K562 (cell line): Measurements from ENCODE around the gene KCNK1. TPM values are rescaled to one million over a fixed set of nuclear protein-coding genes. Genes with fewer than 3 reads are reported as not detected.
A peak's percentile ranks its signal among the peaks of the same experiment; 100 is the strongest.

Source experiments
- BCL6 ChIP-seq: fragments of 250-450 bp; sonication (Bioruptor Pico); IDR thresholded peaks from 2 replicates; pipeline ENCODE4 v1.4.0; 2020
- BCOR ChIP-seq: fragments of 450-650 bp; IDR thresholded peaks from 2 replicates; pipeline ENCODE4 v1.6.1; 2016
- CREM ChIP-seq: IDR thresholded peaks from 2 replicates; pipeline ENCODE4 v1.6.1; 2014; ENCODE audit warnings: antibody characterized with exemption, low read depth
- ESRRA ChIP-seq: fragments of 450-650 bp; IDR thresholded peaks from 2 replicates; pipeline ENCODE4 v1.6.1; 2014; ENCODE audit warnings: low read depth, mild to moderate bottlenecking, moderate library complexity, borderline replicate concordance
- ETS2 ChIP-seq: IDR thresholded peaks from 2 replicates; pipeline ENCODE4 v1.6.1; 2016; ENCODE audit warnings: borderline replicate concordance, missing genetic modification characterization, mild to moderate bottlenecking, moderate library complexity, missing compliant biosample characterization; ENCODE audit not compliant: poor library complexity, severe bottlenecking
- GATA2 ChIP-seq: sonication (generic); formaldehyde crosslinking; IDR thresholded peaks from 2 replicates; pipeline ENCODE4 v1.4.0; 2020; ENCODE audit warnings: mild to moderate bottlenecking, missing genetic modification reagents
- HDGF ChIP-seq: fragments of 450-650 bp; IDR thresholded peaks from 2 replicates; pipeline ENCODE4 v1.6.1; 2016
- IFI16 ChIP-seq: fragments of 250-450 bp; sonication (Bioruptor Pico); IDR thresholded peaks from 2 replicates; pipeline ENCODE4 v2.1.2; 2022; ENCODE audit warnings: mild to moderate bottlenecking, inconsistent platforms
- LCOR ChIP-seq: sonication (generic); formaldehyde crosslinking; IDR thresholded peaks from 2 replicates; pipeline ENCODE4 v1.8.0; 2022; ENCODE audit warnings: mild to moderate bottlenecking, missing genetic modification reagents
- PCBP2 ChIP-seq: fragments of 200-400 bp; formaldehyde crosslinking; IDR thresholded peaks from 2 replicates; pipeline ENCODE4 v1.6.1; 2018; ENCODE audit warnings: low read length, low read depth, mild to moderate bottlenecking, moderate library complexity; ENCODE audit not compliant: poor library complexity, severe bottlenecking
- PHB ChIP-seq: fragments of 250-450 bp; sonication (Bioruptor Pico); IDR thresholded peaks from 2 replicates; pipeline ENCODE4 v1.5.0; 2021
- POU5F1 ChIP-seq: fragments of 150-350 bp; IDR thresholded peaks from 2 replicates; pipeline ENCODE4 v1.6.1; 2014; ENCODE audit warnings: borderline replicate concordance, low read length, low read depth, mild to moderate bottlenecking; ENCODE audit not compliant: partially characterized antibody
- TEAD1 ChIP-seq, 2 experiments: fragments of 450-650 bp in 1 of 2; sonication (generic) in 1 of 2; formaldehyde crosslinking; IDR thresholded peaks; 2 replicates each; pipeline versions ENCODE4 v1.4.0 to v1.8.0; 2020 to 2022; ENCODE audit warnings: mild to moderate bottlenecking in 2 of 2, missing genetic modification reagents in 1 of 2
- U2AF2 ChIP-seq: fragments of 200-400 bp; formaldehyde crosslinking; optimal IDR thresholded peaks from 2 replicates; pipeline ENCODE3; 2017; ENCODE audit warnings: low read depth, mild to moderate bottlenecking, low read length
- polyA plus RNA-seq, 8 experiments: library from polyadenylated mRNA; depleted of rRNA in 4 of 8; stranded (reverse) in 5 of 8; unstranded in 3 of 8; fragments of >200 nt; fragmentation: Nextera tagmentation in 2 of 8; fragmentation: Illumina TruSeq in 1 of 8; extraction: Ambion mirVana in 2 of 8; extraction: Trizol in 1 of 8; gene quantifications; 2 replicates each; pipeline versions ENCODE4 v1.2.1 to v1.2.3, GENCODE V29; 2011 to 2014; ENCODE audit warnings: inconsistent platforms in 1 of 8, missing spikeins in 1 of 8
- total RNA-seq, 7 experiments: library from RNA; depleted of rRNA in 6 of 7; stranded (reverse); fragments of >200 nt in 6 of 7; fragmentation: Illumina TruSeq in 2 of 7; extraction: Trizol in 2 of 7; gene quantifications; 2 replicates each; pipeline versions ENCODE4 v1.2.1 to v1.2.3, GENCODE V29; 2011 to 2021; ENCODE audit warnings: low replicate concordance in 1 of 7
- TF ChIP-seq, protein P1 (sequence below), 2 experiments: fragments of 450-650 bp; IDR thresholded peaks; 2 replicates each; pipeline ENCODE4 v1.6.1; 2018; ENCODE audit warnings: mild to moderate bottlenecking in 2 of 2, low read depth in 1 of 2; ENCODE audit not compliant: partially characterized antibody in 2 of 2
- TF ChIP-seq, protein P2 (sequence below): sonication (generic); formaldehyde crosslinking; IDR thresholded peaks from 2 replicates; pipeline ENCODE4 v1.8.0; 2023; ENCODE audit warnings: mild to moderate bottlenecking, missing genetic modification reagents
- TF ChIP-seq, protein P3 (sequence below): sonication (generic); formaldehyde crosslinking; IDR thresholded peaks from 2 replicates; pipeline ENCODE4 v1.5.0; 2020; ENCODE audit warnings: missing genetic modification reagents
- TF ChIP-seq, protein P4 (sequence below): sonication (generic); formaldehyde crosslinking; IDR thresholded peaks from 2 replicates; pipeline ENCODE4 v1.8.1; 2023; ENCODE audit warnings: mild to moderate bottlenecking, missing genetic modification reagents

KCNK1 gene
- total and polyA plus RNA-seq, 9 of the 15 experiments (the other 6 are each of a cell fraction or from before 2014, with no cell fraction given): 3.1 to 22.7 (median 6.0) TPM

GRCh38 chr1:233613252-233614172, at the start of gene KCNK1 (continued):
- TF ChIP-seq, protein P1, sequence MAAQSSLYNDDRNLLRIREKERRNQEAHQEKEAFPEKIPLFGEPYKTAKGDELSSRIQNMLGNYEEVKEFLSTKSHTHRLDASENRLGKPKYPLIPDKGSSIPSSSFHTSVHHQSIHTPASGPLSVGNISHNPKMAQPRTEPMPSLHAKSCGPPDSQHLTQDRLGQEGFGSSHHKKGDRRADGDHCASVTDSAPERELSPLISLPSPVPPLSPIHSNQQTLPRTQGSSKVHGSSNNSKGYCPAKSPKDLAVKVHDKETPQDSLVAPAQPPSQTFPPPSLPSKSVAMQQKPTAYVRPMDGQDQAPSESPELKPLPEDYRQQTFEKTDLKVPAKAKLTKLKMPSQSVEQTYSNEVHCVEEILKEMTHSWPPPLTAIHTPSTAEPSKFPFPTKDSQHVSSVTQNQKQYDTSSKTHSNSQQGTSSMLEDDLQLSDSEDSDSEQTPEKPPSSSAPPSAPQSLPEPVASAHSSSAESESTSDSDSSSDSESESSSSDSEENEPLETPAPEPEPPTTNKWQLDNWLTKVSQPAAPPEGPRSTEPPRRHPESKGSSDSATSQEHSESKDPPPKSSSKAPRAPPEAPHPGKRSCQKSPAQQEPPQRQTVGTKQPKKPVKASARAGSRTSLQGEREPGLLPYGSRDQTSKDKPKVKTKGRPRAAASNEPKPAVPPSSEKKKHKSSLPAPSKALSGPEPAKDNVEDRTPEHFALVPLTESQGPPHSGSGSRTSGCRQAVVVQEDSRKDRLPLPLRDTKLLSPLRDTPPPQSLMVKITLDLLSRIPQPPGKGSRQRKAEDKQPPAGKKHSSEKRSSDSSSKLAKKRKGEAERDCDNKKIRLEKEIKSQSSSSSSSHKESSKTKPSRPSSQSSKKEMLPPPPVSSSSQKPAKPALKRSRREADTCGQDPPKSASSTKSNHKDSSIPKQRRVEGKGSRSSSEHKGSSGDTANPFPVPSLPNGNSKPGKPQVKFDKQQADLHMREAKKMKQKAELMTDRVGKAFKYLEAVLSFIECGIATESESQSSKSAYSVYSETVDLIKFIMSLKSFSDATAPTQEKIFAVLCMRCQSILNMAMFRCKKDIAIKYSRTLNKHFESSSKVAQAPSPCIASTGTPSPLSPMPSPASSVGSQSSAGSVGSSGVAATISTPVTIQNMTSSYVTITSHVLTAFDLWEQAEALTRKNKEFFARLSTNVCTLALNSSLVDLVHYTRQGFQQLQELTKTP (IDR thresholded peaks at IDR 0.05; ENCODE audit: low read depth in 1 of 2, partially characterized antibody in 2 of 2): peak in 1 of 2 experiments; percentile 46
- TF ChIP-seq, protein P2, sequence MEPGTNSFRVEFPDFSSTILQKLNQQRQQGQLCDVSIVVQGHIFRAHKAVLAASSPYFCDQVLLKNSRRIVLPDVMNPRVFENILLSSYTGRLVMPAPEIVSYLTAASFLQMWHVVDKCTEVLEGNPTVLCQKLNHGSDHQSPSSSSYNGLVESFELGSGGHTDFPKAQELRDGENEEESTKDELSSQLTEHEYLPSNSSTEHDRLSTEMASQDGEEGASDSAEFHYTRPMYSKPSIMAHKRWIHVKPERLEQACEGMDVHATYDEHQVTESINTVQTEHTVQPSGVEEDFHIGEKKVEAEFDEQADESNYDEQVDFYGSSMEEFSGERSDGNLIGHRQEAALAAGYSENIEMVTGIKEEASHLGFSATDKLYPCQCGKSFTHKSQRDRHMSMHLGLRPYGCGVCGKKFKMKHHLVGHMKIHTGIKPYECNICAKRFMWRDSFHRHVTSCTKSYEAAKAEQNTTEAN (CRISPR knock-in tag): no peak
- no peak for TF ChIP-seq HDGF
- TF ChIP-seq BCL6 (CRISPR knock-in tag): no peak
- no peak for TF ChIP-seq POU5F1
- peak; percentile 43 for TF ChIP-seq CREM
- TF ChIP-seq IFI16 (CRISPR knock-in tag): no peak
- no peak for TF ChIP-seq LCOR (CRISPR knock-in tag)
- TF ChIP-seq TEAD1 (CRISPR knock-in tag; IDR thresholded peaks at IDR 0.05): no peak; a peak in 1 of 4 replicates
- TF ChIP-seq PHB (CRISPR knock-in tag): no peak
- no peak for TF ChIP-seq GATA2 (CRISPR knock-in tag)
- TF ChIP-seq U2AF2: no peak
- TF ChIP-seq, protein P3, sequence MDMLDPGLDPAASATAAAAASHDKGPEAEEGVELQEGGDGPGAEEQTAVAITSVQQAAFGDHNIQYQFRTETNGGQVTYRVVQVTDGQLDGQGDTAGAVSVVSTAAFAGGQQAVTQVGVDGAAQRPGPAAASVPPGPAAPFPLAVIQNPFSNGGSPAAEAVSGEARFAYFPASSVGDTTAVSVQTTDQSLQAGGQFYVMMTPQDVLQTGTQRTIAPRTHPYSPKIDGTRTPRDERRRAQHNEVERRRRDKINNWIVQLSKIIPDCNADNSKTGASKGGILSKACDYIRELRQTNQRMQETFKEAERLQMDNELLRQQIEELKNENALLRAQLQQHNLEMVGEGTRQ (CRISPR knock-in tag): no peak
- TF ChIP-seq ESRRA: no peak
- TF ChIP-seq BCOR: peak; percentile 66; the same call in 1 of the 2 replicates
- TF ChIP-seq ETS2 (tag): no peak
- TF ChIP-seq, protein P4, sequence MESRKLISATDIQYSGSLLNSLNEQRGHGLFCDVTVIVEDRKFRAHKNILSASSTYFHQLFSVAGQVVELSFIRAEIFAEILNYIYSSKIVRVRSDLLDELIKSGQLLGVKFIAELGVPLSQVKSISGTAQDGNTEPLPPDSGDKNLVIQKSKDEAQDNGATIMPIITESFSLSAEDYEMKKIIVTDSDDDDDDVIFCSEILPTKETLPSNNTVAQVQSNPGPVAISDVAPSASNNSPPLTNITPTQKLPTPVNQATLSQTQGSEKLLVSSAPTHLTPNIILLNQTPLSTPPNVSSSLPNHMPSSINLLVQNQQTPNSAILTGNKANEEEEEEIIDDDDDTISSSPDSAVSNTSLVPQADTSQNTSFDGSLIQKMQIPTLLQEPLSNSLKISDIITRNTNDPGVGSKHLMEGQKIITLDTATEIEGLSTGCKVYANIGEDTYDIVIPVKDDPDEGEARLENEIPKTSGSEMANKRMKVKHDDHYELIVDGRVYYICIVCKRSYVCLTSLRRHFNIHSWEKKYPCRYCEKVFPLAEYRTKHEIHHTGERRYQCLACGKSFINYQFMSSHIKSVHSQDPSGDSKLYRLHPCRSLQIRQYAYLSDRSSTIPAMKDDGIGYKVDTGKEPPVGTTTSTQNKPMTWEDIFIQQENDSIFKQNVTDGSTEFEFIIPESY (CRISPR knock-in tag): no peak
- TF ChIP-seq PCBP2: no peak
